Diencephalon (tissue), 1 donor: Measurements from ENCODE around the gene INPP5E. TPM values are rescaled to one million over a fixed set of nuclear protein-coding genes. Genes with fewer than 3 reads are reported as not detected.

Source experiments
- total RNA-seq: library from RNA; depleted of rRNA; stranded (reverse); fragments of >200 nt; gene quantifications from one replicate; pipeline ENCODE4 v1.2.3, GENCODE V29; 2014

Gene INPP5E
- total RNA-seq, result 12.7 TPM

GRCh38 chr9:136439481-136440408 lies at the start of gene INPP5E:
Gene INPP5E, minus strand, starts transcription at chr9:136439845. Its CDS starts 426 bp downstream, at chr9:136439419.

GRCh38 chr9:136482793-136483588 lies 43.3 kb upstream of the INPP5E start, which contains the start of gene SEC16A:
Gene SEC16A, minus strand, starts transcription at chr9:136483040. Its CDS starts 5,425 bp downstream, at chr9:136477615.

GRCh38 chr9:136410500-136411287 lies 29.0 kb downstream of the INPP5E start, which contains the start of the genes ENTR1 and PMPCA:
Gene ENTR1, minus strand, starts transcription at chr9:136410614. Its CDS starts 217 bp downstream, at chr9:136410397.
Gene PMPCA, plus strand, starts transcription at chr9:136410658. Its CDS starts 11 bp downstream, at chr9:136410669.

GRCh38 chr9:136400038-136400834 lies 39.4 kb downstream of the INPP5E start, which contains the start of gene SNAPC4:
Gene SNAPC4, minus strand, starts transcription at chr9:136400170. Its CDS starts 1,742 bp downstream, at chr9:136398428.

Other genes with a start within 250 kb of the INPP5E start
- not detected for gene LHX3, start 234.7 kb downstream of the INPP5E start, total RNA-seq
- 10.8 TPM for gene QSOX2, start 194.0 kb downstream of the INPP5E start, total RNA-seq
- 0.23 TPM for gene CCDC187, start 135.8 kb downstream of the INPP5E start, total RNA-seq
- 62.5 TPM for gene GPSM1, start 112.3 kb downstream of the INPP5E start, total RNA-seq
- gene DNLZ, start 76.1 kb downstream of the INPP5E start, total RNA-seq, result 10.4 TPM
- 2.3 TPM for gene CARD9, start 66.2 kb downstream of the INPP5E start, total RNA-seq
- gene SNAPC4, start 39.7 kb downstream of the INPP5E start, total RNA-seq, result 7.8 TPM
- 17.1 TPM for gene ENTR1, start 29.2 kb downstream of the INPP5E start, total RNA-seq
- 32.5 TPM for gene PMPCA, start 29.2 kb downstream of the INPP5E start, total RNA-seq
- gene SEC16A, start 43.2 kb upstream of the INPP5E start, total RNA-seq, result 19.1 TPM
- 41.3 TPM for gene NOTCH1, start 106.2 kb upstream of the INPP5E start, total RNA-seq
- gene EGFL7, start 223.1 kb upstream of the INPP5E start, total RNA-seq, result 20.3 TPM
- 3.5 TPM for gene AGPAT2, start 247.6 kb upstream of the INPP5E start, total RNA-seq